GM21367 (cell line): ENCODE results near the gene VCP.

Experiments
- ATAC-seq: cut with Tn5 transposase; IDR thresholded peaks from one replicate; pipeline ENCODE4 v1.9.1; 2021; ENCODE audit not compliant: unreplicated experiment

The VCP gene

DNA sequence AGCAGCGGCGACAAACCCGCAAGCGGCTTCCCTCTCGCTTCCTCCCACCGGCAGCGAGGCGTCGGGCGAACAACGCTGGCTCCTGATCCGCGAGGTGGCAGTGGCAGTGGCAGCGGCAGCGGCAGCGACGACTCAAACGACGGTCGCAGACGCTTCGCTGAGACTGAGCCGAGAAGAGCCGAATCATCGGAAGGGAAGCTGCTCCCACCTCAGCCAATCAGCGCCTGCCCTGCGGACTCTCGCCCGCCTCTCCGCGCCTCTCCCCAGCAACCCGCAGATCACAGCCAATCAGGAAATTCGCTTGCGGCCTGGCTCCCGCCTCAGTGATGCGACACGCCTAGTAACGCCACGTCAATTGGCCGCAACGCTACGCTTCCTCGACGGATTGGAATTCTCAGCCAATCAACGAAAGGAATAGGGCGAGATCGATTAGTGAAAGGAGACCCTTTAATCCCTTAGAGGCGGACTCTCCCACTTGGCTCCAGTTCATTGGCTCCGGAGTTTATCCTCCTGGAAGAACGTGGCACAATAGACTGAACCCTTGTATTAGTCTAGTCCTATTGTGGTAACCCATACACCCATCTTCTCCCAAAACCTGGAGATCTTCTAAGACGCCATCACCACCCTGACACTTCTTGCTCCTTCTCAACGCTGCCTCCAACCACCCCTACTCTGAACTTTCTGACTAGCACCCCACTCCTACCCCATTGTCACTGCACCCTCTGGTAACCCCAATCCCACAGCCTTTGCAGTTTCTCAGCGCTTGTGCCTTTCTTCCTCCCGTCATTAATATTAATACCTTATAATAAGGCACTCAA, at the start of gene VCP:
TSS of gene VCP (minus strand) at position 165 of the 818 bp plus-strand sequence. CDS start 272 bp downstream, outside the sequence.
- peak; percentile 83 for ATAC-seq

DNA sequence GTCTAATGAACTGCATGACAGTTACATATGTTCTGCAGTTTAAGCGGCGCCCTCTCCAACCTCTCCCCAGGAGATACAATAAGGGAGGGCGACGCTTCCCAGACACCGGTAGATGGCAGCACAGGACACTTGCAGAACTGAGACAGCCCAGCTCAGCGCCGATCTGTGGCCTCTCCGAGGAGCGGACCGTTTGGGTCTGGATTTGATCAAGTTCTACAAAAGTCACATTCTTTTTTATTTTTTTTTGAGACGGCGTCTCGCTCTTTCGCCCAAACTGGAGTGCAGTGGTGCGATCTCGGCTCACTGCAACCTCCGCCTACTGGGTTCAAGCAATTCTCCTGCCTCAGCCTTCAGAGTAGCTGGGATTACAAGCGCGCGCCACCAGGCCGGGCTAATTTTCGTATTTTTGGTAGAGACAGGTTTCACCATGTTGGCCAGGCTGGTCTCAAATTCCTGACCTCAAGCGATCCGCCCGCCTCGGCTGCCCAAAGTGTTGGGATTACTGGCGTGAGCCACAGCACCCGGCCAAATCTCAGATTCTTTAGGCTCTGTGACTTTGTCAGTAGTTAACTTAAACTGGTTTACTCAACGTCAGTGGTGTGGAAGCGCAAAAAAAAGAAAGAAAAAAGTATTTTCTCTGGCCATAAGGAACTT, 44.6 kb upstream of the VCP start:
- ATAC-seq: peak; percentile 30

DNA sequence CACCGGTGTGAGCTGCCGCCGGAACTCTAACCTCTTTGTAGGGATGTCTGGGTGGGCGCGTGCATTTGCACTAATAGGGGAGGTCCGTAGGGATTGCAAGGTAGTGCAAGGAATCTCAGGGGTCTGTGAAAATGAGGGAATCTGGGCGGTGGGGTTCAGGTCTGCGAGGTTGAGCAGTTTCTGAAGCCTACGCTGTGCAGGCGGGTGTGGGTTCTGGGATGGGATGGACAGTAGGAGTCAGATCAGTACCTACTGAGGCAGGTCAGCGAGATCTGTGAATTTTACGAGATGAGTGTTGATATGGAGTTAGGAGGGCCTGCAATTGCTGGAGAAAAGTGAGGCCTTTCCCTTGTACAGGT, 44.1 kb upstream of the VCP start:
- ATAC-seq: no peak

DNA sequence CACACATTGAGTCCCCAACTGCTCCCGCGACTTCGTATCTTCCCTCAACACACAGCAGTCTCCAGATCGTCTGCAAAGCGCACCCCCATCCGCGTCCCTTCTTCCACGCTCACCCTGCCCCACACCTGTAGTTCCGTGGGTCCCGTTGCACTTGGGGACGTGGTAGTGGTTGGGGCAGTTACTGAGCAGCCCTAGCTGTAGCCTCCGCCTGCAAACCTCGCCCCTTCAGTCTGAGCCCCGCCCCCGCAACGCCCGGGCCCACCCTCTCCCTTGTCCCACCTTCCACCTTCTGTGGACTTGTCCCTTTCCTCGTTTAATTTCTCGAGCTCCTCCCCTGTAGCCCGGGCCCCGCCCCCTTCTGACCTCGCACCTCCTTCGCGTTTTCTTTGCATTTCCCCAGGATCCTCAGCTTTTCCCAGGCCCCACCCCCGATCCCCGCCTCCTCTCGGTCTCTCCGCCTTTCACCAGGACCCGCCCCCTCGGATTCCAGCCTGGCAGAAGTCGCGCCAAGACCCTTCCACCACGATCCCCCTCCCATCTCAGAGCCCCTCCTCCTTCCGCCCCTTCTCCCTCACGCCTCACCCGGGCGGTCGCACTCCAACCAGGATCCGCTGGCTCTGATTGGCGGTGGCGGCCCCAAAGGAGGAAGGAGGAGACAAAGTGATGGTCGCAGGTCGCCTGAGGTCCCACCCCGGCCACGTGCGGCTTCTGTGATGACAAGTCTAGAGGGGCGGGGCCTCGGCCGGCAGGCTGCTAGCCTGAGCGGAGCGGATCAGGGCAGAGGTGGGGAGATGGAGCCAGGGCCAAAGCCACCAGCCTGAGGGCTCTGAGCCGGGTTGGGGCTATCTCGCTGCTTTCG, 43.5 kb upstream of the VCP start, which contains the start of gene ATOSB:
TSS of gene ATOSB (minus strand) at position 183 of the 859 bp plus-strand sequence. CDS start 7,588 bp downstream, outside the sequence.
- ATAC-seq: peak; percentile 52

DNA sequence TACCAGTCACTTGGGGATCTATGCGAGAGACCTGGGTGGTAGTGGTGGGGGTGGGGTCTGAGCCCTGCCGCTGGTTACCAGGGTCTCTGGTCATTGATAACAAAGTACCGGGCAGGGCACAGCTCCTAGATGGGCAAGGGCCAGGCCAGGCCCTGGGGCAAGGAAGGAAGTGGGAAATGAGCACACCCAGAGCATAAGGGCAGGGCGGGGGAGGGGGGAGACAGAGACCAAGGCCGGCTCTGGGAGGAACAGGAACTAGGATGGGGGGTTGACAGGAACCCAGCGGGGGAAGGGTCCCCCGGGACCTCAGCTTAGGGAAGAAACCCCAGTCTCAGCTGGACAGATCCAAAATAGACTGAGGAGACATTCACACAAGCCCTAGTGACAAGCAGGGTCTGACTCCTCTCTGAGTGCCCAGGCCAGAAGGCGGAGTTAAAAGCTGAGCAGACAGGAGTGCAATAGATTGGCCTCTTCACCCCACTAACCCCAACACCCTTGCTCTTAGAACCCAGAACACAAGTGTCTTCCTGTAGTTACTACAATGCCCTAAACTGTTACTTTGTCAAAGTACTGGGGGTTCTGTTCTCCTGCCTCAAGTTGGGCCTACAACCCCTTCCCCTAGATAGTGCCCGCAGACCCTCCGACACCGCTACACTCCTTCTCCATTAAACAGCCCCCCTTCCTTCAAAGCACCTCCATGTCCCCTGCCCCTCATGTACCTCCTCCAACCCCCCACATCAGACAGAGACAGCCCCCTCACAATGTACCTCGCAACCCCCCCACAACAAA, 42.6 kb upstream of the VCP start:
- no peak for ATAC-seq

GRCh38 chr9:35114113-35114839, 41.9 kb upstream of the VCP start:
- no peak for ATAC-seq

GRCh38 chr9:35112257-35113020, 40.0 kb upstream of the VCP start:
- ATAC-seq: no peak

DNA sequence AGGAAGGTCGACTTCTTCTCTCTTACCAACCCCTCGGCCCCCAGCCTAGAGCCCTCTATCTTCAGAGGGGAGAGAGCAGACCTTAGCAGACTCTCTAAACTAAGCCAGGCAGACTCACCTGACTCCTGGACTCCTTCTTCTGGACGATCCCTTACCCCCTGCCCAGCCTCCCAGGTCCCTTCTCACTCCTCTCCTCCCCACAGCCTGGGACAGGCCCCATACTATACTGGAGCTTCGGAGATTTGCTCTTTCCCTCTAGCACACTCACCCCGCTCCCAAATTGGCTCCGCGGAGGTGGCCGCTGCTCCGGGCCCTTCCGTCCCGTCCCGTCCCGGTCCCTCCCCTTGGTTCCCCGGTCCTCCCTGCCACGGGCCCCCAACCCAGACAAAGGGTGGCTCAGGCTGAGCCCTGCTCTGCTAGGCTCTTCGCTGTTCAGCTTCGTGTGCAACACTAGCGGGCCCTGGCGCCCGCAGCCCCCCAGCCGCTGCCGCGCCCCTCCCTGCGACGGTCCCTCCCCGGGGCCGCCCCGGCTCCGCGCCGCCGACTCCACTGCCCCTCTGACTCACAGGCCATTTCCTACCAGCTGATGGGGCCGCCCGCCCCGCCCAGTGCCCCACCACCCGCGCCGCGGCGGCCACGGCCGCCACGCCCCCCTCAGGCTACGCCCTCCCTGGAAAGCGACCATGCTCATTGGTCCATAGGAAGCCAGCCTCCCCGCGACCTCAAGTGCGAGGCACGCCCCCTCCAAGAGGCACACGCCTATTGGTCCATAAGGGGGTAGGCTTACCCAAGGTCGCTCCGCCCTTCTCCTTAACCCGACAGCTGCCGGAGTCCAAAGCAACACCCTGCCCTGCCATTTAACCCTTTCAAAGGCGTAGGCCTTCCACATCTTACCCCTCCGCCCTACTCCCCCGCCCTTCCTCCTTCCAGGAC, 38.8 kb upstream of the VCP start:
- ATAC-seq: peak; percentile 57

GRCh38 chr9:35110327-35110761, 37.9 kb upstream of the VCP start:
- no peak for ATAC-seq

DNA sequence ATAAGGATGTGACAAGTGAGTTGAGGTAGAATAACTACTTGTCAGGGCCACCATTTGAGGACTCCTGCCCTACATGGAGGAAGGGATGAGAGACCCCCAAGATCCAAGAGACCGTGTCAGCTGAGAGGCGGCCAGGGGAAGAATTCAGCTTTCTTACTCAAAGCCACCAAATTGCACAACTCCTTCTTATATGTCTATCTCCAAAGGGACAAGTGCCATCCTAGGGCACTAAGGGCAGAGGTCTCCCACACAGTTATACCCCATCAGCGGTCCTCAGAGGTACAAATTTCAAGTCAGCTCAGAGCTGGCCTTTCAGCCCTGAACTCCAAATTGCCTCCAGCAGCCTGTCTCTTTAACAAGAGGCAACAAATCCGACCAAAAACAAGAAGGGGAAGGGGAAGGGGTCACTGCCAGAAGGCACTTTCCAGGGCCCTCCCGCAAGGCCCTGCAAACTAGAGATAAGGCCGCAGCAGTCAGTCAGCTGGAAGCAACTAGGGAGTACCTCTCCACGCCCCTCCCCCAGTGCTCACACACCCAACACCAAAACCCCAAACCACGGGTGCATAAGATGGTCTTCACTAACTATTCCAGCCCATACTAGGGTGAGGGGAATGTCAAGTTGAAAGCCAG, 36.6 kb upstream of the VCP start:
- no peak for ATAC-seq

DNA sequence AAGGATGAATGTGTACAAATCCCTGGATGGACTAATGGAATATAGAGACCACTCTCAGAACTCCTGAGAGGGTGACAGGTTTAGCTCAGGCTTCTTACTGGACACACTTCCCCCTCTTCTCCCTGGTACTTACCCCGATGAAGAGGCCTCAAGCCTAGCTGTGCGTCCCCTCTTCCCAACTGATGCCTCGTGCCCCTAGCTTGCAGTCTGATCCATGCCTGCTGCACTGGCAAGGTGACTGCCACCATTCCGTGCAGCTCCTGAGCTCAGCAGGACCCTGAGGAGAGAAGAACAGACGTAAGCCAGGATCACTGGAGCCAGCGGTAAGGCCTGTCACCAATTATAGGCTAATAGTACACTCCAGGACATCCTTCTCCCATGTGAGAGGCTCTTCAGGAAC, 36.0 kb upstream of the VCP start:
- no peak for ATAC-seq

DNA sequence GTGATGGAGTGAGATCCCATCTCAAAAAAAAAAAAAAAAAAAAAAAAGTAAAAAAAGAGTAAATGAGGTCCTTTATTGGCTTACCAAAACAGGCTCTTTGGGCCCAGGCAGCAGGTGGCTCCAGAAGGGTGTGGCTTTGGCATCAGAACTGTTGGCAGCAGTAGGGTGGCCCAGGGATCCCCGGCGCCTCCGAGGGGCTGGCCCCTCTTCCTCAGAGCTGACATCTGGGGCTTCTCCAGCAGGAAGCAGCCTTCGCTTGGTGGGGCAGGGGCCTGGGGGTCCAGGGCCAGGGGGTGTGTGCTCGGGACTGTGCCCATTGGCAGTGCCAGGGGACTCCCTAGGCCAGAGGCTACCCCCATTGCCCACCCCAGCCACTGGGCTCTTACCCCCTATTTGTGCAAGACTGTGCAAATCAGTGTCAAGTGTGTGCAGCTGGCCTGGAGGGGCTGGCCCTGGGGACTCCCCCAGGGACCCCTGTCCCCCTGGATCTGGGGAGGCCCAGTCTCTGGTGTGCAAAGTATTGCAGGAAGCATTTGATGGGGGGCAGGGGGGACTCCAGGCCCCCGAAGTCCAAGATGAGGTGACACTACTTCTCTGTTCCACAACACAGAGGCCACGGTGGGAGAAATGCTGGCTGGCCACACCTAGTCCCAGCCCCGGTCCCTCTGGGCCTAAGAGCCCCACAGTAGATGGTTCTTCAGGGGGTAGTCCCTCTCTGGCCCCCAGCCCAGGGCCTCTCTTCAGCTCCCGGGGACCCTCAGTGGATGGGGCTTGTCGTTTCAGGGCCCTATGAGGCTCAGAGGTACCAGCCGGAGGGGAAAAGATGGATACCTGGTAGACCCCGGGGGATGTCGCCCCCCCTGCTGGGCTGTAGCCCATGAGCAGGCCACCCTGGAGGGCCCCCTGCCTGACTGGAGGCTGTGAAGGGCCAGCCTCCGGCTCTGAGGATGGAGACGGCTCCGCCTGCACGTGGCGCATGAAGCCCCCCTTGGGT, 35.2 kb upstream of the VCP start:
- no peak for ATAC-seq

DNA sequence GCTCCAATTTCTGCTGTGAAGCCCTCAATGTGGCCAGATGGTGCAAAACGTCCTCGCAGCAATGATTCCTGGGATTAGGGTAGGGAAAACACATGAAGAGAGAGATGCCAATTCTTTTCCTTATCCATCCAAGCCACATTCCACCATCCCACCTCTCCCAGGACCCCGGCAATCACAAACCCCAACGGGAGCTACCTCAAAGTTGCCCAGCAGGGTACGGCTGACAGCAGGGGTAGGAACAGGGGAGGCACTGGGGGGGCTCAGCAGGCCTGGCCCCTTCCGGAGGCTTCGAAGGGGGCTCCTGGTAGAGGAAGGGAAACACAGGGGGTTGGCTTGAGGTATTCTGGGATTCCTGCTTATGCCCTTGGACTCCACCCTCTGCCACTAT, 33.9 kb upstream of the VCP start:
- ATAC-seq: no peak

DNA sequence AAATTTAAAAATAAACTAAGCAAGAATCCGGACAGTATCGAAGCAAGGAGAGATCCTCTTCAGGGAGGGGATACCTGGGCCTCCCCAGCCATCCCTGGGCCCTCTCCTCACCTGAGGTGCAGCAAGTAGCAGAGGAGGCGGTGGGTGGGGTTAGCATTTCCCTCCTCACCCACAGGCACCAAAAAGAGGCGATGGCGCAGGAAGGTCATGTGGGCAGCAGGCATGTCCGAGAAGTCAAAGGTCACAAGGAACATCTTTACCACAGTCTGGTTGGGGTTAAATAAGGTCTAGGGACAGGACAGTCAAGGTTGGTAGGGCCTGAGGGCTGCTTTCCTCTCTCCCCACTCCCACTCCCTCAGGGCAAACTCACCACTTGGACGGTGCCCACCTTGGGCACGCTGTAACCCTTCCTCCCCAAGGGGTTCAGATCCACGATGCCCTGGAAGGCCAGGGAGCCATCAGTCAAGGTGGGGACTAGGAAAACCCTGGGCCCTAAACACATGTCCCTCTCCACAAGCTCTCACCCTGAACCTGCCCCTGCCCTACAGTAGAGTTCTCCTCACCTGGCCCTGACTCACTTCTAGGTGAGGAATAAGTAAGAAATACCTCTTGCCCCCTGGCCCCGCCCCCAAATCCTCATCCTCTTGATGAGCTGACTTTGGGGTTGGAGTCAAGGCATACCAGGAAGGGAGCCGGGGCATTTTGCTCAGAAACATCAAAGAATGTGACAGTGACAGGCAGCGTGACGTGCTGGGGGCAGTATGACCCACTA, 33.3 kb upstream of the VCP start:
- no peak for ATAC-seq

DNA sequence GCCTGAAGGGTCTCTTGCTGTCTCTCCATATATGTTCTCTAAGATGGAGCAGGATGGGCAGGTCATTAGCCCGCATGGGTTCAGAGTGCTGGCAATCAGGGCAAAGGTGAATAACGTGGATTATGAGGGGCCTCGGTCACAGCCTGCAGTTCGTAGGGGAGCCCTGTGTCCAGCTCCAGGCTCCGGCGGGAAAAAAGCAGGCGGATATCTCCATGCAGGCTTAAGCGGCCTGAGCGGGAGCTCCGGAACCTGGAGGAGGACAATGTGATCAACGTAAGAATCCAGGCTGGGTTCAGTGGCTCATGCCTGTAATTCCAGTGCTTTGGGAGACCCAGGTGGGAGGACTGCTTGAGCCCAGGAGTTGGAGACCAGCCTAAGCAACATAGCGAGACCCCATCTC, 32.7 kb upstream of the VCP start:
- ATAC-seq: no peak

- ATAC-seq: no peak
Observed at GRCh38 chr9:35104586-35104985, 32.2 kb upstream of the VCP start.
